ENCODE measurements around the gene UNC5A. TPM values are rescaled to one million over a fixed set of nuclear protein-coding genes. Genes with fewer than 3 reads are reported as not detected.
A peak's percentile ranks its signal among the peaks of the same experiment; 100 is the strongest.

UNC5A gene
- total RNA-seq, 4 donors from 2014 or later, result not detected

DNA sequence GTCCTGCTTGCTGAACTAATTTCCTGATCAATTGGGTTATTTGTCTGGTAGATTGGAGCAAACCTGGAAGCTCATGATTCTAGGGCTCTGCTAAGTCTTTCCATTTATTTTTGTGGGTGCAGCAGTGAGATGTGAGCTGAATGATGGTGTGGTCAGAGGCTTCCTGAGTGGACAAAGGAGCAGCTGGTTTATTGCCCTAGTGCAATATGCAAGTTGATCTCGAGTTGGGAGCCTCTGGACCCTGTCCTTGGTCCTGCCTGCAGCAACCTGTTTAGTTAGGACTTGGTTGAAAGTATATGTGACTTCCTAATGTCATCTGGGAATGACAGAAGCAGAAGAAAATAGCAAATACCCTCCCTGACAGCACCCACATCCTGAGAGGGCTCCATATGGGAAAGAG lies 4.2 kb upstream of the UNC5A start:
- DNase-seq (ENCODE audit: low spot score in 2 of 2), result no peak
- peaks cover 0 to 48% of the 10 kb centered on the region in 2 donors for H3K27me3 ChIP-seq
- no peak overlapping the region for H3K27ac ChIP-seq
- no peaks in the 10 kb centered on the region for H3K9me3 ChIP-seq
- WGBS, 2 donors, result 0% methylated on average over 1 of the region's 1 CpG
- peaks cover 0 to 18% (median 3%) of the 10 kb centered on the region in 4 donors for H3K4me1 ChIP-seq
- no peak for TF ChIP-seq EP300 (IDR thresholded peaks at IDR 0.05)
- TF ChIP-seq, protein P1, sequence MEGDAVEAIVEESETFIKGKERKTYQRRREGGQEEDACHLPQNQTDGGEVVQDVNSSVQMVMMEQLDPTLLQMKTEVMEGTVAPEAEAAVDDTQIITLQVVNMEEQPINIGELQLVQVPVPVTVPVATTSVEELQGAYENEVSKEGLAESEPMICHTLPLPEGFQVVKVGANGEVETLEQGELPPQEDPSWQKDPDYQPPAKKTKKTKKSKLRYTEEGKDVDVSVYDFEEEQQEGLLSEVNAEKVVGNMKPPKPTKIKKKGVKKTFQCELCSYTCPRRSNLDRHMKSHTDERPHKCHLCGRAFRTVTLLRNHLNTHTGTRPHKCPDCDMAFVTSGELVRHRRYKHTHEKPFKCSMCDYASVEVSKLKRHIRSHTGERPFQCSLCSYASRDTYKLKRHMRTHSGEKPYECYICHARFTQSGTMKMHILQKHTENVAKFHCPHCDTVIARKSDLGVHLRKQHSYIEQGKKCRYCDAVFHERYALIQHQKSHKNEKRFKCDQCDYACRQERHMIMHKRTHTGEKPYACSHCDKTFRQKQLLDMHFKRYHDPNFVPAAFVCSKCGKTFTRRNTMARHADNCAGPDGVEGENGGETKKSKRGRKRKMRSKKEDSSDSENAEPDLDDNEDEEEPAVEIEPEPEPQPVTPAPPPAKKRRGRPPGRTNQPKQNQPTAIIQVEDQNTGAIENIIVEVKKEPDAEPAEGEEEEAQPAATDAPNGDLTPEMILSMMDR (IDR thresholded peaks at IDR 0.05), result no peak
- TF ChIP-seq POLR2A (IDR thresholded peaks at IDR 0.05), result no peak
- H3K36me3 ChIP-seq, result no peaks in the 10 kb centered on the region
- no peak overlapping the region for H3K4me3 ChIP-seq

DNA sequence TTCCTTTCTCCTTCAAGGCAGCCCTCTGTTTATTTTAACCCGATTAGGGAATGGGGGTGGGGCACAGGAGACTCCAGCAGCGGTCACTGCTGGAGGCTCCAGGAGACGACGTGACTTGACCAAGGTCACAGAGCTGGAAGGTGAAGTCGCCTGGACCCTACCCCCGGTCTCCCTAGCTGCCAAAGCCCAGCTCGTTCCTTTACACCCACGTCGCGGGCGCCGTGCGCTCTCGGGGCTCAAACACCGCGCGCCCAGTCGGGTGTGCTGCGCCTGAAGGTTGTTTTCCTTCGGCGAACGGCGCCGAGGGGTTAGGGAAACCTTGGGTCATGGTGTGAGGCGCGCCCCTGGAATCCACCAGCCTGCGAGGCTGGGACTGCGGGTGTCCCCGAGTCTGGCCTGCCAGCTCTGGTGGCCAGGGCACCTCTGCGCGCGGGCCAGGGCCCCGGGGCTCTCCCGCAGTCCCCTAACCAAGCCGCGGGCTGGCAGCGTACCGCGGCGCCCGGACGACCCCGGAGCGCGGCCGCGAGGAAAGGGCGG lies 747 bp upstream of the UNC5A start:
- TF ChIP-seq, protein P1 (IDR thresholded peaks at IDR 0.05), result no peak
- no peak for TF ChIP-seq EP300 (IDR thresholded peaks at IDR 0.05)
- TF ChIP-seq POLR2A (IDR thresholded peaks at IDR 0.05), result no peak
- Histone ChIP-seq H3K36me3 (no peaks in the 10 kb centered on the region), H3K4me3 (peak overlapping the region in 1 of 4 donors; percentile 46), H3K27me3 (peaks cover 0 to 62% of the 10 kb centered on the region in 2 donors), H3K27ac (no peak overlapping the region), H3K9me3 (no peaks in the 10 kb centered on the region), H3K4me1 (peaks cover 0 to 33% (median 4%) of the 10 kb centered on the region in 4 donors)
- 1 to 4% methylated on average over 13 to 26 of the region's 48 CpGs for WGBS, 2 donors
- DNase-seq (ENCODE audit: low spot score in 2 of 2), result no peak

GRCh38 chr5:176810687-176811501 lies 535 bp downstream of the UNC5A start:
- H3K9me3 ChIP-seq, result no peaks in the 10 kb centered on the region
- peaks cover 0 to 33% (median 4%) of the 10 kb centered on the region in 4 donors for H3K4me1 ChIP-seq
- no peaks in the 10 kb centered on the region for H3K36me3 ChIP-seq
- WGBS, 2 donors, result 4 to 7% methylated on average over 16 to 19 of the region's 68 CpGs
- no peak overlapping the region for H3K27ac ChIP-seq
- peak overlapping the region in 1 of 4 donors; percentile 46 for H3K4me3 ChIP-seq
- TF ChIP-seq EP300 (IDR thresholded peaks at IDR 0.05), result no peak
- TF ChIP-seq, protein P1 (IDR thresholded peaks at IDR 0.05), result no peak
- no peak for TF ChIP-seq POLR2A (IDR thresholded peaks at IDR 0.05)
- peaks cover 0 to 75% of the 10 kb centered on the region in 2 donors for H3K27me3 ChIP-seq
- no peak for DNase-seq (ENCODE audit: low spot score in 2 of 2)

GRCh38 chr5:176812269-176813259 lies 2.2 kb downstream of the UNC5A start:
- WGBS, 2 donors, result 32 to 34% methylated on average over 33 to 36 of the region's 37 CpGs
- no peak for TF ChIP-seq POLR2A (IDR thresholded peaks at IDR 0.05)
- TF ChIP-seq, protein P1 (IDR thresholded peaks at IDR 0.05), result no peak
- TF ChIP-seq EP300 (IDR thresholded peaks at IDR 0.05), result no peak
- peaks cover 0 to 38% (median 4%) of the 10 kb centered on the region in 4 donors for H3K4me1 ChIP-seq

More at GRCh38 chr5:176812269-176813259, 2.2 kb downstream of the UNC5A start:
- no peak for DNase-seq (ENCODE audit: low spot score in 2 of 2)
- peaks cover 4 to 86% of the 10 kb centered on the region in 2 donors for H3K27me3 ChIP-seq
- H3K36me3 ChIP-seq, result no peaks in the 10 kb centered on the region
- H3K4me3 ChIP-seq, result no peak overlapping the region
- H3K27ac ChIP-seq, result no peak overlapping the region
- no peaks in the 10 kb centered on the region for H3K9me3 ChIP-seq
